Anterior cingulate cortex (tissue), 58 donors: ENCODE measurements around the gene KAT8.
"Not testable (repeated sequence)": the region's sequence is repeated elsewhere in the genome, so short reads cannot be mapped to it uniquely, and the experiment has no call there.

Source experiments
- DNase-seq, 58 donors: peaks; one replicate each; lab custom pipeline; 2025; lab: John Stamatoyannopoulos, UW

The KAT8 gene

DNA sequence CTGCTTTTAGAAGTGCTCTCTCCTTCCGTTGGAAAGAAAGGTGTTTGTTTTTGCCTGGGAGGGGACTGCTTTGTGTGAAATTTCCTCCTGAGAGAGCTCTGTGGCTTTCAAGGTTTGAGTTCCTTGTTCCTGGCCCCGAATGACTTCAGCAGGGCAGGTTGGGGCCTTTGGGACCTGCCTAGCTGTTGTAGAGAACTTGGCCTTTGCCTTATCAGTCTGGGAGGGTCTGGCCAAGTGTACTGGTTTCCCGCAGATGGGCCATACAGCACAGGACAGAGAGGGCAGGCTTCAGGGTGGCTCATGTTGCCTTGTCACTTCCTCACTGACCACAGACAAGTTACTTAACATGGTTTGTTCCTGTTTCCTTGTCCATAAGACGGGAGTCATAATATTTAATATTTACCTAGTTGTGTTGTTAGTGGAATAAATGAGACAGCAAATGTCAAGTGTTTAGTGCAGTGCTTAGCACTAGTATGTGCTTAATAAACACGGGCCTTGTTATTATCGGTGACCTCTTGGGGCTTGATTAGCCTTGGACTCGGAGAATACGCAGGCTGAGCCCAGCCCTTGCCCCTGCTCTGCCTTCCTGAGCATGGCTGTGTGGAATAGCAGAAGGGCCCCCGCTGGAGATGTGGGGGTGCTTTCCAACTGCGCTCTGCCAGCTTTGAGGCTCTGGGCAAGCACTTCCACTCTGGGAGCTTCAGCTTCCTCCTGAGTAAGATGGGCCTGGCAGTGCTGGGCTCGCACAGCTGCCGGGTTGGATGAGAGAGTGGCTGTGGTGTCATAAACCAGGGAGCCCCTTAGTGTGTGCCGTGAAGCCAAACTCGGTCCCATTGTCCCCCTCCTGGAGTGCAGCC lies 11.5 kb downstream of the KAT8 start:
- DNase-seq = peak in 24 of 58 donors; percentile 8 to 57 (median 36)

DNA sequence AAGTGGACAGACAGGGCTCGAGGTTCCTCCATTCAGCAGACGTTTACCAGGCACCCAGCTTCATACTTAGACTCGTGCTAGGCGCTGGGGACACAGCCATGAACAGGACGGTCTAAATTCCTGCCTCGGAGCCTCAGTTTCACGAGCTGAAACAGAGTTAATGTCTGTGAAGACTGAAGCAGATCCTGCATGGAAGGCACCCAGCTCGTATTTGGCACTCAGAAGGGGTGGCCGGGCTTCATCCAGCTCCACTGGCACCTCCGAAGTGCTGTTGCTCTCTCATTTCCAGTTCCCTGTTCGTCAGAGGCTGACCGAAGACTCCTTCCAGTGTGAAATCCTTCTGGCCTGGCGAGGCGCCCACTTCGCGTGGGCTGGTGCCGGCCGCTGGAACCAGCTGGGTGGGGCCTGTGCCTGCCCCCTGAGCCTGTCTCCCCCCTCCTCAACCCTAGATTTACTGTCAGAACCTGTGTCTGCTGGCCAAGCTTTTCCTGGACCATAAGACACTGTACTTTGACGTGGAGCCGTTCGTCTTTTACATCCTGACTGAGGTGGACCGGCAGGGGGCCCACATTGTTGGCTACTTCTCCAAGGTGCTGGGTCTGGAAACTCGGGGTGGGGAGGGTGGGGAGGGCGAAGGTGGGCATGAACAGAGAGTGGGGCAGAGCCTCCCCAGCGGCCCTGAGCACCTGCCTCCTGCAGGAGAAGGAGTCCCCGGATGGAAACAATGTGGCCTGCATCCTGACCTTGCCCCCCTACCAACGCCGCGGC lies 12.3 kb downstream of the KAT8 start:
- DNase-seq = peak in 12 of 58 donors; percentile 19 to 56 (median 38)

DNA sequence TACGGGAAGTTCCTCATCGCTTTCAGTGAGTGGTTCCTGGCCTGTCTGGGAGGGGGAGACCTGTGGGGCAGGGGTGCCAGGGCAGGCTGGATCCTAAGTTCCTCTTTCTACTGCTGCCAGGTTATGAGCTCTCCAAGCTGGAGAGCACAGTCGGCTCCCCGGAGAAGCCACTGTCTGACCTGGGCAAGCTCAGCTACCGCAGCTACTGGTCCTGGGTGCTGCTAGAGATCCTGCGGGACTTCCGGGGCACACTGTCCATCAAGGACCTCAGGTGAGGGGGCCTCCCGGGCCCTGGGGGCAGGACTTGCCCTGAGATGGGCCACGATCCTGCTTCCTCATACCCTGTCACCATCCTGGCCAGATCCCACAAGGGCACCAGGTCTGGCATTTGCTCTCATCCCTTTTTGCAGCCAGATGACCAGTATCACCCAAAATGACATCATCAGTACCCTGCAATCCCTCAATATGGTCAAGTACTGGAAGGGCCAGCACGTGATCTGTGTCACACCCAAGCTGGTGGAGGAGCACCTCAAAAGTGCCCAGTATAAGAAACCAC lies 12.9 kb downstream of the KAT8 start:
- no peak for DNase-seq

DNA sequence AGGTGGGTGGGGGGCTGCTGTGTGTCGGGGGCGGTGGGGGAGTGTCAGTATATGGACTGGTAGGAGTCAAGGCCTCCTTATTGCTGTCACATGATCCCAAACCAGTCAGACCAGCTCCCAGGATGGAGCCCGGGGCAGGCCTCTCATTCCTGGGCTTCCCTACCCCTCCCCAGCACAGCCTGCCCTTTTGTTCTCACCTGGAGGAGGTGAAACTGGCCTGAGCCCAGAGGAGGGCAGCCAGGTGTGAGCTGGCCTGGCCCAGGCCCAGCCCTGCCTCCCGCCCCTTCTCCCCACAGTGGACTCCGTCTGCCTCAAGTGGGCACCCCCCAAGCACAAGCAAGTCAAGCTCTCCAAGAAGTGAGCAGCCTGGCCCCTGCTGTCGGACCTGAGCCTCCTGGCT lies 13.4 kb downstream of the KAT8 start:
- no peak for DNase-seq

DNA sequence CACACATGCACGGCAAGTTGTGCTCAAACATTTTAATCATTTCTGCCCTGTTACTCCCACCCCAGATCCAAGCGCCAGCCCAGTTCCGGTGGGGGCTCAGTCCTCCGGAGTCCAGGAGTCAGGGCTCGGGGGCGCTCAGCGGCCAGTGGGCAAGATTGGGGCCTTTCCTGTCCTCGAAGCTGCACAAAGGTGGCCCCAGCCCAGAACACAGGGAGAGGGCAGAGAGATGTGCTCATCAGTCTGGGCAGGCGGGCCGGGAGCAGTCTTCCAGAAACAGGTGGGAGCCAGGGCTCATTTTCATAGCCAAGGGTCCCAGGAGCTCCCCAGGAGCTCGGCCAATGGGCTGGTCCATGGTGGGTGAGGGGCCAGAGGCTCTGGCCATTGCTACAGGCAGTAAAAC lies 14.0 kb downstream of the KAT8 start:
- no peak for DNase-seq

DNA sequence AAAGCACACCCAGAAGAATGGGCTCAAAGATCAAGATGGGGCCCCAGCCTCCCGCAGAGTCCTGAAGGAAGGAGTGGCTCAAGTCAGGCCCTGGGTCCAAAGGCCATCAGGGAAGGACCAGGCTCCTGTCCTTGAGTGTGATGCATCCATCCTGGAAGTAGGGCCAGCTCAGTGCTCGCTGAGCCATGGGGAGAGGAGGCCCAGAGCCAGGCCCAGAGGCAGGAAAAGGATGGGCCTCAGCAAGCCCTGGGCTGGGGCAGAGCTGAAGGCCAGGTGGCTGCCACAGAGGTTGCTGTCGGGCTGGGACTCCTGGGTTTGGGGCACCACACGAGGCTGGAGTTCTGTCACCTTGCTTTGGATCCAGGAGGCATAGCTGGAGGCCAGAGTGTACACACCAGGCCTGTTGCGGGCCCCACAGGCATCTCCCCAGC lies 14.4 kb downstream of the KAT8 start:
- DNase-seq = no peak

DNA sequence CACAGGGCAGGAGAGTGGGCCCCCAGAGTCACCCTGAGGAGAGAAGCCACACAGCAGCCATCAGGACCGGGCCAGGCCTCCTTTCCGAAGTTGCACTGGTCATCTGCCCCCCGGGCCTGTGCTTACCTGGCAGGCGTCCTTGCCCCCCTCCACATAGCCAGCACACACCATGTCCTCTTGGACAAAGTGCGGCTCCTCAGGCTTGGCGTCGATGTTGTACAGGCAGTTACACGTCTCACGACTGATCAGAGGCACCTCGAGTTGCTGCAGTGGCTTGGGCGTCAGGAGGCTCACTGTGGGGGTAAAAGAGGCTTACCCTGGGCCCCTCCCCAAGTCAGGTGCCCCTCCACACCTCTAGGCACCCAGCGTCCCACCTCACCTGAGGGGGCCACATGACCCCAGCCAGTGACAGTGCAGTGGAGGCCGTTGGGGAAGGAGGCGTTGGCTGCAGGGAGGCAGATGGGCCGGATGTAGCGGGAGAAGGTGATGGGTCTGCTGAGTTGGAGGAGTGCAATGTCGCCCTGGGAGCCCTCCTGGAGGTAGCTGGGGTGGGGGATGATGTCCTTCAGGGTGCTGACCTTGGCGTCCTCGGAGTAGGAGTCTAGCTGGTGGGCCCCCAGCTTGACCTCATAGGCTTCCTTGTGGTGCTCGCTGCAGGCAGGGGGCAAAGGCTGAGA lies 15.0 kb downstream of the KAT8 start:
- DNase-seq = no peak

DNA sequence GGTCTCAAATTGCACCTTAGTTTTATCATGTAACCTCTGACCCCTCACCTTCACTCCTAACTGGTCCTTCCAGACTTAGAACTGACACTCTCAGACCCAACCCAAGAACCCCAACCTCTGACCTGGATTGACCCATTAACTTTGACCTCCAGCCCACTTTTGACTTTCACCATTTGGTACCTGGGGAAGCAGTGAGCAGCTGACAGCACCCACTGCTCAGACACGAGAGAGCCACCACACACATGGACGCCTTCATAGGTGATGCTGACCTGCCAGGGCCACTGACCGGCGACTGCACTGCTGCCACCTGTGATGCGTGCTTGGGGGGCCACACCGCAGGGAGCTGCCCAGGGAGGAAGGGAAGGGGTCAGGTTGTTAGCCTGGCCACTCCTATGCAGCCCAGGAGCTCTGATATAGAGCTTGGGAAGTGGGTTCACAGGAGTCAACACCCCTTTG lies 15.6 kb downstream of the KAT8 start:
- no peak for DNase-seq

DNA sequence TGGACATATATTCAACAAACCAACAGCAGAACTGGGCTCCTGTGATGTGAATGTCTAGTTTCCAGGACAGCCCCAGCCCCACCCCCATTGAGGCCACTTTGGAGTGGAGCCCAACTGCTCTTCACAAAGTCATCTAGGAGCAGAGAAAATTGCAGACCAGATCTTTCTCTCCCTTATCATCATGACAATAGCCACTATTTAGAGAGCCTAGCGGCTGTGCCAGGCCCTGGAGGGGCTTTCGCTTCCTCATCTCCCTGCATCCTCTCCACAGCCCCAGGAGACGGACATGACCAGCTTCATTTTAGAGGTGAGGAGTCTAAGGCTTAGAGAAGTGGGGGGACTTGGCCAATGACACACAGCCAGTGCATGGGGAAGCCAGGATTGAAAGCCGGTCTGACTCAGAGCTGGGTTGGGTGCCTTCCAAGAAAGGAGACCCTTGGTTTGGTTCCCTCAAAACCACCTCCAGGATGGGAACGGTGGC lies 16.7 kb downstream of the KAT8 start:
- no peak for DNase-seq

DNA sequence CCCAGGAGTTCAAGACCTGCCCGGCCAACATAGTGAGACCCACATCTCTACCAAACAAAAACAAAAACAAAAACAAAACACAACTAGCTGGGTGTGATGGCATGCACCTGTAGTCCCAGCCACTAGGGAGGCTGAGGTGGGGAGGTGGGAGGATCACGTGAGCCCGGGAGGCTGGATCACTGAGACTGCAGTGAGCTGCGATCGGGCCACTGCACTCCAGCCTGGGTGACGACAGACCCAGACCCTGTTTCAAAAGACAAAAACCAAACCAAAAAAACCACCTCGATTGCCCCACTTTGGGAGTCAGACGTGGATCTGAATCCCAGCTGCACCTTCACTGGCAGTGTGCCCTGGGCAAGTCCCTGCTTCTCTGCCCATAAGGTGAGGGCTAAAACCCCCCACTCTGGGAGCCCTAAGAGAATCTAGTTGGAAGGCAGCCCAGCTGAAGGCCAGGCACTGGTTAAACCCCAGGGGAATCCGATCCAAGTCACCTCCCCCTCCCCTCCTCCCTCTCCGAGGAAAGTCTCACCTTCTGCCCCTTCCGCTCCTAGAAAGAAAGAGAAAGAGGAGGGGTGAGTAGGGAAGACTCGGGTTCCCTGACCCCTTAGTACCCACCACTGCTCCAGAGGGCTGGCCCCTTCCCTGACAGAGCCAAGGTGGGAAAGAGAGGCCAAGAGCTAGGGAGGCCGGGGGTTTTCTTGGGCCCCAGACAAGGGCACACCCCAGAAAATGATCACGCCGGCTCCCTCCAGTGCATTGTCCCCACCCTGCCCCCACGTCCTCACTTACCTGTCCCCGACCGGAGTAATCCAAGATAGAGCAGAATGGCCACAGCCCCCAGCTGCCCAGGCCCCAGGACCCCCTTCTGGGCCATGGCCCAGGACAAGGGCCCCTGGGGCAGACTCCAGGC lies 17.4 kb downstream of the KAT8 start:
- no peak for DNase-seq

DNA sequence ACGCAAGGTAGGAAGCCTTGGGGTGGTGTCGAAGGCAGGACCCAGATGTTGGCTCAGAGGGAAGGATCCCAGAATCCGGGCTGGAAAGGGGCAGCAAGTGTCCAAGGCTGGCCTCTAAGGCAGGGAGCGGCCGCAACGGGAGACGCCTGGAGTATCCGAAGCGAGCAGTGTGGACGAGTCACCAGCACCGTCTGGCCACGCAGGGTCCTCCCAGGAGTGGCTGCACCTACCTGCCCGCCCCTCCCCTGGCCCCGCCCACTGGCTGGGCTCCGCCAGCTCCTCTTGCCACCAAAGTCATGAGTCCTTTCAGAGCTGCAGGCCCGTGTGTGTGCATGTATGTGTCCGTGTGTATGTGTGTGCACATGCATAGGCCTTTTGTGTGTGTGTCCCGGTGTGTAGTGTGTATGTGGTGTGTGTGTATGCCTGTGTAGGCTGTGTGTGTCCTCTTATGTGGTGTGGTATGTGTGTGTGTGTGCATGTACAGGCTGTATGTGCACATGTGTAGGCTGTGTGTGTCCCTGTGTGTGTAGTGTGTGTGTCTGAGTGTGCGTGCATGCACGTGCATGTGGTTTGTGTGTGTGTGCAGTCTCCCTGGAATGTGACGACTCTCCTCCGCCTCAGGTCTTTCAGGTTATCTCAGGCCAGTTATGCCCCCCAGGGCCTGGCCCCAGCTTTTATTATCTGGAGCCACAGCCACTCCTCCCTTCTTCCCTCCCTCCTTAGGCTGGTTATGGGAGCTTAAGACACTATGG lies 18.2 kb downstream of the KAT8 start, which contains the start of gene PRSS8:
Gene PRSS8, minus strand, starts transcription at position 193 of the 752 bp plus-strand sequence. CDS start 229 bp downstream, outside the sequence.
- DNase-seq = no peak

DNA sequence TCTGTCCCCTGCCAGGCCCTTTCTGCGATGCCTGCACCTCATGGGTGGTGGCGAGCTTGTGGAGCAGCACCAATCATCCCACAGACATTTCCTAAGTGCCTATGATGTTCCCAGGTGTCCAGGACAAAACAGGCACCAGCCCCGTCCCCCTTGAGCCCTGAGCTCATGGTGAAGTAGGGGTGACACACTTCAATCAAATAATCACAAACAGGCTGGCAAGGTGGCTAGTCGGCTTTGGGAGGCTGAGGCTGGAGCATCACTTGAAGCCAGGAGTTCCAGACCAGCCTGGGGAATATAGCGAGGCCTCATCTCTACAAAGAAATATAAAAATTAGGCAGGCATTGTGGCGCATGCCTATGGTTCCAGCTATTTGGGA lies 18.8 kb downstream of the KAT8 start:
- no peak for DNase-seq

DNA sequence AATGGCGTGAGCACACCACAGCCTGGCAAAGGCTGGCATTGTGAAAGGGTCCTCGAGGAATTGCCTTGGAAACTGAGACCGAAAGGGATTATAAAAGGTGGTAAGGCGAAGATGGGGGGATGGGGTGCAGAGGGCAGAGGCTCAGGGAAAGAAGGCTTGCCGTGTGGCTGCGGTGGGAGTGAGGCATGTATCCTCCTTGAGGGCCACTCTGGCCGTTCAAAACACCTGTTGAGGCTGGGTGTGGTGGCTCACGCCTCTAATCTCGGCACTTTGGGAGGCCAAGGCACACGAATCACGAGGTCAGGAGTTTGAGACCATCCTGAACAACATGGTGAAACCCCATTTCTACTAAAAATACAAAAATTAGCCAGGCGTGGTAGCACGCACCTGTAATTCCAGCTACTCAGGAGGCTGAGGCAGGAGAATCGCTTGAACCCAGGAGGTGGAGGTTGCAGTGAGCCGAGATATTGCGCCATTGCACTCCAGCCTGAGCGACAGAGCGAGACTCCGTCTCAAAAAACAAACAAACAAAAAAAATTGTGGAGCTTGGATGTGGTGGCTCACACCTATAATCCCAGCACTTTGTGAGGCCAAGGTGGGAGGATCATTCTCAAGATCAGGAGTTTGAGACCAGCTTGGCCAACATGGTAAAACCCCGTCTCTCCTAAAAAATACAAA lies 19.5 kb downstream of the KAT8 start:
- not testable (repeated sequence) for DNase-seq

DNA sequence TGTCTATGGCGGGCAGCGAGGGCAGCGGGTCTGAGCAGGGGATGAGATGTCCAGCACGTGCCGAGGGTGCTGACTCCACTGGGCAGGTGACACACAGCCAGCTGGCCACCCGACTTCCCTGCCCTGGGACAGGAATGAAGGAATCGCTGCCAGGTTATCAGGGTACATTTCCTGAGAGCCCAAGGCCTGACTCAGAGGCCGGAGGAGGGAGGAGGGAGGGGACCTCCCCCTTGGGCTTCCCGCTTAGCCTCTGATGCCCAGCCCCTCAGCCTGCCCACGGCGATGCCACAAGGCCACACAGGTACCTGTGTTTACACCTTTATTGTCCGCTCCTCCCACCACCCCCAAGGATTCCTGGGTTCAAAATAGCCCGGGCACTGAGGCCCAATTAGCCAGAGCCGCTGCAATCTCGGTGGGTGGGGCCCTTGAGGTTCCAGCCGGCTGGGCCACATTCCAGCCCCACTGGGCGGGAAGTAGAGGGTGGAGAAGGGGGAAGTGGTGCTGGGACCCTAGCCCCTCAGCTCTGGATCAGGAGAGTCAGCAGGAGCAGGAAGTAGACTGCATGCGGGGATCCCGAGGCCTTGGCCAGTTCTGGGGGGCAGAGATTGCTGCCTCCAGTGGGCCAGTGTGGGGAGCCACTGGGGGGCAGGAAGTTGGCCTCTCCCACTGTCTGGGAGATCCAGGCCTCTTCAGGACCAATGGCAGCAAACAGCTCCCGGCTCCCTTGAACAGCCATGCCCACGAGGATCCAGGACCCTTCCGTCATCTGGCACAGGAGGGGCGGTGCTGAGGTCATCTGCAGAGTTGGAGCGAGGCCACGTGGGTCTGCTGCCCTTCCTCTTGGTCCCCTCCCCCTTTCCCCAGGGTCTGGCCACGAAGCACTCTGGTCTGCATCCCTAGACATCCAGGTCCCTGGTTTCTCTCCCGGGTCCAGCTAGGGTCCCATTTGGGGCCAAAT lies 21.4 kb downstream of the KAT8 start:
- no peak for DNase-seq

DNA sequence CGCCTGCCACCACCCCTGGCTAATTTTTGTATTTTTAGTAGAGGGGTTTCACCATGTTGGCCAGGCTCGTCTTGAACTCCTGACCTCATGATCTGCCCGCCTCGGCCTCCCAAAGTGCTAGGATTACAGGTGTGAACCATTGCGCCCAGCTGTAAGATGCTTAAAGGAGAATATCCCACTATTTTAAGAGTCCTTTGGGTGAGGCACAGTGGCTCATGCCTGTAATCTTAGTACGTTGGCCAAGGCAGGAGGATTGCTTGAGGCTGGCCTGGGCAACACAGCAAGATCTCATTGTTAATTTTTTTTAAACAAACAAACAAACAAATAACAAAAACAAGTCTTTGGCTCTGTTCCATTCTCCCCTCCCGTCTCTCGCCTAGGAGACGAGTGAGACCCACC lies 23.6 kb downstream of the KAT8 start:
- not testable (repeated sequence) for DNase-seq

DNA sequence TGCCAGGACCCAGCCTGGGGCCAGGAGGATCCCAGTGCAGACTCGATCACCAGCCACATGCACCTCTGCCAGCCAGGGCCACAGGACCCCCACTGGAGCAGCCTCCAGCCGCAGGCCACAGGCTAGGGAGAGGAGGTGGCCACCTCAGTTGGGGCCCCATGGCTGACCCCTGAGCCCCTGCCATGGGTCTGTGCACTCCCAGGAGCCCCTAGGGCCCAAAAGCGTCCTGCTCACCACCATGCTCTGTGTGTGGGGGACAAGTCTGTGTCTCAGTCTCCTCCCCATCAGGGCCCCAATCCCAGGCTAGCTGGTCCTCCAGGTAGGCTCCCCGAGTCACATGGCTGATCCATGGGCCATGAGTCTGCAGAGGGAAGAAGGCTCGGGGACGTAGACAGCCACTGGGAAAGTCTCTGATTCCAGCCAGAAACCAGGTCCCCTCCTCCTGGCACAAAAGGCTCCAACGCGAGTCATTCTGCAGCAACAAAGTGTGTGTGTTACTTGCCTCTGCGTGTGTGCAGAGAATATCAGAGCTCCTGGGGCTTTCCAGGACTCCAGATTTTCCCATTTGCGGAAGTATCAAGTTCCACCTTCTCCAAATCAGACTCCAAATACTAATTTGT lies 24.1 kb downstream of the KAT8 start:
- peak in 13 of 58 donors; percentile 31 to 79 (median 48) for DNase-seq
